Fibroblast of lung (primary cell): Measurements from ENCODE around the gene INTS12. TPM values are rescaled to one million over a fixed set of nuclear protein-coding genes. Genes with fewer than 3 reads are reported as not detected.

Experiments used
- DNase-seq, 2 donors: peaks; one replicate each; pipeline versions ENCODE4 v3.0.0 to v3.0.0-alpha.2; 2010; ENCODE audit warnings: low read depth in 2 of 2
- H2AFZ ChIP-seq: 2 replicates; pipeline ENCODE4 v1.5.1; 2012; ENCODE audit warnings: low read length, control low read depth, inconsistent platforms
- H3K27ac ChIP-seq: 2 replicates; pipeline ENCODE4 v1.5.1; 2011; ENCODE audit warnings: low read length, control low read depth; ENCODE audit not compliant: insufficient read depth
- H3K27me3 ChIP-seq: 2 replicates; pipeline ENCODE4 v1.5.1; 2011; ENCODE audit warnings: mild to moderate bottlenecking, low read length; ENCODE audit not compliant: control insufficient read depth, insufficient read depth
- H3K36me3 ChIP-seq: 2 replicates; pipeline ENCODE4 v1.5.1; 2011; ENCODE audit warnings: low read length; ENCODE audit not compliant: control insufficient read depth, insufficient read depth
- H3K4me1 ChIP-seq: 2 replicates; pipeline ENCODE4 v1.5.1; 2011; ENCODE audit warnings: low read length; ENCODE audit not compliant: control insufficient read depth, insufficient read depth; ENCODE audit errors: extremely low read depth
- H3K4me2 ChIP-seq: 2 replicates; pipeline ENCODE4 v1.5.1; 2011; ENCODE audit warnings: low read length, control low read depth; ENCODE audit not compliant: insufficient read depth; ENCODE audit errors: extremely low read depth
- H3K4me3 ChIP-seq, 4 experiments: fragments of 200-600 bp in 1 of 4; sonication (generic) in 1 of 4; replicated peaks in 1 of 4; 2 replicates each; pipeline ENCODE4 v1.5.1; 2011 to 2016; ENCODE audit warnings: low read length in 4 of 4, low read depth in 3 of 4, mild to moderate bottlenecking in 3 of 4, control low read depth in 2 of 4, inconsistent platforms in 1 of 4, mixed read lengths in 1 of 4; ENCODE audit not compliant: insufficient read depth in 1 of 4; ENCODE audit errors: control extremely low read depth in 1 of 4
- H3K79me2 ChIP-seq: 2 replicates; pipeline ENCODE4 v1.5.1; 2012; ENCODE audit warnings: mild to moderate bottlenecking, low read length, inconsistent platforms; ENCODE audit not compliant: control insufficient read depth, insufficient read depth
- H3K9ac ChIP-seq: 2 replicates; pipeline ENCODE4 v1.5.1; 2011; ENCODE audit warnings: mild to moderate bottlenecking, low read length, control low read depth; ENCODE audit not compliant: insufficient read depth
- H3K9me3 ChIP-seq: 2 replicates; pipeline ENCODE4 v1.5.1; 2012; ENCODE audit warnings: low read depth, low read length; ENCODE audit not compliant: control insufficient read depth, insufficient read depth
- H4K20me1 ChIP-seq: 2 replicates; pipeline ENCODE4 v1.5.1; 2011; ENCODE audit warnings: low read length; ENCODE audit not compliant: control insufficient read depth, insufficient read depth; ENCODE audit errors: extremely low read depth
- CTCF ChIP-seq, 2 donors: IDR thresholded peaks in 1 of 2; conservative IDR thresholded peaks in 1 of 2; 1 replicate in 1 of 2; 2 replicates in 1 of 2; pipeline ENCODE4 v1.5.1; 2011 to 2012; ENCODE audit warnings: low read length in 2 of 2, control low read depth in 1 of 2, inconsistent platforms in 1 of 2, low read depth in 1 of 2, mild to moderate bottlenecking in 1 of 2
- EZH2 ChIP-seq: IDR thresholded peaks from 2 replicates; pipeline ENCODE4 v1.5.1; 2012; ENCODE audit warnings: low read length, control low read depth, mild to moderate bottlenecking; ENCODE audit errors: missing control alignments
- polyA plus RNA-seq, 2 donors: library from polyadenylated mRNA; depleted of rRNA in 1 of 2; stranded (reverse) in 1 of 2; unstranded in 1 of 2; fragments of >200 nt; gene quantifications; 2 replicates each; pipeline ENCODE4 v1.2.1, GENCODE V29; 2011 to 2012; ENCODE audit warnings: missing spikeins in 1 of 2
- total RNA-seq: library from RNA; depleted of rRNA; stranded (reverse); fragments of >200 nt; gene quantifications from 2 replicates; pipeline ENCODE4 v1.2.1, GENCODE V29; 2014

Gene INTS12
- total and polyA plus RNA-seq, 2 donors (not counting 1 experiment from before 2014, with no cell fraction given), result 24.9 to 37.7 TPM

GRCh38 chr4:105645440-105645839 lies 63.0 kb downstream of the INTS12 start:
- no peaks in the 10 kb centered on the region for H4K20me1 ChIP-seq
- no peak overlapping the region for H3K4me2 ChIP-seq
- no peaks in the 10 kb centered on the region for H3K36me3 ChIP-seq
- no peak overlapping the region for H3K9ac ChIP-seq
- H3K79me2 ChIP-seq, result no peaks in the 10 kb centered on the region
- DNase-seq, result no peak
- H3K27ac ChIP-seq, result no peak overlapping the region
- no peaks in the 10 kb centered on the region for H3K9me3 ChIP-seq
- no peak overlapping the region for H3K4me3 ChIP-seq
- H2AFZ ChIP-seq, result no peak overlapping the region
- no peaks in the 10 kb centered on the region for H3K27me3 ChIP-seq
- no peaks in the 10 kb centered on the region for H3K4me1 ChIP-seq
- no peak for TF ChIP-seq CTCF (conservative IDR thresholded peaks at IDR 0.05 in 1 of 2, IDR thresholded peaks at IDR 0.05 in 1 of 2; ENCODE audit: low read depth in 1 of 2, low read length in 2 of 2)
- no peak for TF ChIP-seq EZH2

GRCh38 chr4:105644257-105644656 lies 64.2 kb downstream of the INTS12 start:
- TF ChIP-seq EZH2 (no peak), CTCF (conservative IDR thresholded peaks at IDR 0.05 in 1 of 2, IDR thresholded peaks at IDR 0.05 in 1 of 2; ENCODE audit: low read depth in 1 of 2, low read length in 2 of 2) (no peak)
- no peaks in the 10 kb centered on the region for H3K4me1 ChIP-seq
- no peak overlapping the region for H2AFZ ChIP-seq
- H3K79me2 ChIP-seq, result no peaks in the 10 kb centered on the region
- no peaks in the 10 kb centered on the region for H3K9me3 ChIP-seq
- no peaks in the 10 kb centered on the region for H4K20me1 ChIP-seq
- H3K4me2 ChIP-seq, result no peak overlapping the region
- DNase-seq, result peak in 1 of 2 donors; percentile 20
- H3K36me3 ChIP-seq, result no peaks in the 10 kb centered on the region
- no peak overlapping the region for H3K9ac ChIP-seq
- H3K4me3 ChIP-seq, result no peak overlapping the region
- no peak overlapping the region for H3K27ac ChIP-seq
- H3K27me3 ChIP-seq, result no peaks in the 10 kb centered on the region

- no peak for DNase-seq
- H2AFZ ChIP-seq, result no peak overlapping the region
- no peaks in the 10 kb centered on the region for H4K20me1 ChIP-seq
- no peak overlapping the region for H3K27ac ChIP-seq
- no peaks in the 10 kb centered on the region for H3K27me3 ChIP-seq
- no peak overlapping the region for H3K9ac ChIP-seq
- no peak overlapping the region for H3K4me2 ChIP-seq
- H3K4me3 ChIP-seq, result no peak overlapping the region
- H3K4me1 ChIP-seq, result no peaks in the 10 kb centered on the region
- H3K9me3 ChIP-seq, result no peaks in the 10 kb centered on the region
- no peaks in the 10 kb centered on the region for H3K79me2 ChIP-seq
- no peak for TF ChIP-seq CTCF (conservative IDR thresholded peaks at IDR 0.05 in 1 of 2, IDR thresholded peaks at IDR 0.05 in 1 of 2; ENCODE audit: low read depth in 1 of 2, low read length in 2 of 2)
- TF ChIP-seq EZH2, result no peak
- no peaks in the 10 kb centered on the region for H3K36me3 ChIP-seq
These were observed 66.6 kb downstream of the INTS12 start for GRCh38 chr4:105641845-105642244.
